GM18907 (cell line): Measurements from ENCODE around the gene FOXO4.

Experiments used
- ATAC-seq: cut with Tn5 transposase; IDR thresholded peaks from one replicate; pipeline ENCODE4 v1.9.1; 2021; ENCODE audit warnings: mild to moderate bottlenecking, moderate library complexity; ENCODE audit not compliant: unreplicated experiment

Gene FOXO4

GRCh38 chrX:71131510-71131909 is 35.9 kb downstream of the FOXO4 start:
- ATAC-seq: no peak

GRCh38 chrX:71140440-71140839 is 44.8 kb downstream of the FOXO4 start:
- no peak for ATAC-seq

- ATAC-seq: no peak
Measured at GRCh38 chrX:71143508-71143907, 47.9 kb downstream of the FOXO4 start.

- no peak for ATAC-seq
Measured at GRCh38 chrX:71144651-71145050, 49.0 kb downstream of the FOXO4 start, which contains the start of gene NLGN3. Gene NLGN3, plus strand, starts transcription at chrX:71144841. Its CDS starts 2,909 bp downstream, at chrX:71147750.

DNA sequence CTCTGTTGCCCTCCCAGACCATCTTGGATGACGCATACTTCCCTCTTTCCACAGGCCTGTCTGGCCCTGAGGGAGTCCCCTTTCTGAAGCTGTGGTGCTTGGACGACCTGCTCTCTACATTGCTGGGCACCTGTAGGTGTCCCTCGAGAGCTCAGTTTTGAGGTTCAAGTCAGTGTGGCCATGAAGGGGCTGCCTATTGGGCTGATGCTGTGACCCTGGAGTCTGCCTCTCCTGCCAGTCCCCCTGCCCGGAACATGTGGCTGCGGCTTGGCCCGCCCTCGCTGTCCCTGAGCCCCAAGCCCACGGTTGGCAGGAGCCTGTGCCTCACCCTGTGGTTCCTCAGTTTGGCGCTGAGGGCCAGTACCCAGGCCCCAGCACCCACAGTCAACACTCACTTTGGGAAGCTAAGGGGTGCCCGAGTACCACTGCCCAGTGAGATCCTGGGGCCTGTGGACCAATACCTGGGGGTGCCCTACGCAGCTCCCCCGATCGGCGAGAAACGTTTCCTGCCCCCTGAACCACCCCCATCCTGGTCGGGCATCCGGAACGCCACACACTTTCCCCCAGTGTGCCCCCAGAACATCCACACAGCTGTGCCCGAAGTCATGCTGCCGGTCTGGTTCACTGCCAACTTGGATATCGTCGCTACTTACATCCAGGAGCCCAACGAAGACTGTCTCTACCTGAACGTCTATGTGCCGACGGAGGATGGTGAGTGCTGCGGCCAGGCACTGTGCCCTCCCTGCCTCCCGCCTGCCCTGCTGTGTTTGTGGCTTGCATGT is 52.0 kb downstream of the FOXO4 start:
- no peak for ATAC-seq

DNA sequence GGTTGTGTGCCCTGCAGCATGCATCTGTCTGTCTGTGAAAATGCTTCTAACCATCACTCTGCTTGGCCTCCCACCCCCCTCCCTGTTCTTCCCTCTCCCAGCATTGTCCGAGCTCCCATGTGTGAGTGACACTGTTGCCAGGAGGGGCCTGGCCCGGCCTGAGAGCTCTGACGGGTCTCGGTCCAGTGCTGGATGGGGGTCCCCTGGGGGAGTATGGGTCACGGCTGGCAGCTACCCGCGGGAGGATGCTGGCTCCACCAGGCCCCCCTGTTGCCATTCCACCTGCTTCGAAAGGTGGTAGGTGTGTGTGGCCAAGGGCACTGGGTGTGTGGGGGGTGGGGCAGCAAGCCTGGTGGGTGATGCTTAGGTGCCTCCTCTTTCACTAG is 52.6 kb downstream of the FOXO4 start:
- ATAC-seq: no peak

DNA sequence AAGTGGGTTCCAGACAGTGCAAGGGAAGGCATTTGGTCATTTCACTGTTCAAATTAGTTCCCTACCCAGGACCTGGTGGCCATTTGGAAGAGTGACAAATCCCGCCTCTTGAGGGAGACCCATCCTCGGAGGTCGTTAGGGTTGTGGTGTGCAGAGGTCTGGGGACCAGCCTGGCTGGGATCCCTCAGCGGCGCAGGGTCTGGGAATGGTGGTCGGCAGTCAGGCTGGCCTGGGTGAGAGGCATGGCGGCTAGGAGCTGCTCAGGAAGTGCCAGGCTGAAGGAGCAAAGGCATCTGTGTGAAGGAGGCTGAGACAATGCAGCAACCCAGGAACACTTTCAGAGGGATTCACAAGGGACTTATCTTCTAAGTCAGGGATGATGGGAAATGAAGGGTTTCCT is 55.7 kb downstream of the FOXO4 start:
- no peak for ATAC-seq
